Measurements from ENCODE around the gene LYL1.

GRCh38 chr19:13094106-13094504, 8.6 kb downstream of the LYL1 start:
- TF ChIP-seq POLR2AphosphoS5 (IDR thresholded peaks at IDR 0.05): no peak
- no peak for TF ChIP-seq EP300 (IDR thresholded peaks at IDR 0.05; ENCODE audit: low read depth)
- peak in 1 of 5 experiments; percentile 37 for TF ChIP-seq CTCF (IDR thresholded peaks at IDR 0.05)
- no peak for TF ChIP-seq POLR2A (IDR thresholded peaks at IDR 0.05)

Measured in transverse colon (tissue), 4 donors.